ENCODE measurements around the gene SLC39A8. TPM values are rescaled to one million over a fixed set of nuclear protein-coding genes. Genes with fewer than 3 reads are reported as not detected.

SLC39A8 gene
- total RNA-seq, 1 donor from 2014 or later: 27.7 TPM

DNA sequence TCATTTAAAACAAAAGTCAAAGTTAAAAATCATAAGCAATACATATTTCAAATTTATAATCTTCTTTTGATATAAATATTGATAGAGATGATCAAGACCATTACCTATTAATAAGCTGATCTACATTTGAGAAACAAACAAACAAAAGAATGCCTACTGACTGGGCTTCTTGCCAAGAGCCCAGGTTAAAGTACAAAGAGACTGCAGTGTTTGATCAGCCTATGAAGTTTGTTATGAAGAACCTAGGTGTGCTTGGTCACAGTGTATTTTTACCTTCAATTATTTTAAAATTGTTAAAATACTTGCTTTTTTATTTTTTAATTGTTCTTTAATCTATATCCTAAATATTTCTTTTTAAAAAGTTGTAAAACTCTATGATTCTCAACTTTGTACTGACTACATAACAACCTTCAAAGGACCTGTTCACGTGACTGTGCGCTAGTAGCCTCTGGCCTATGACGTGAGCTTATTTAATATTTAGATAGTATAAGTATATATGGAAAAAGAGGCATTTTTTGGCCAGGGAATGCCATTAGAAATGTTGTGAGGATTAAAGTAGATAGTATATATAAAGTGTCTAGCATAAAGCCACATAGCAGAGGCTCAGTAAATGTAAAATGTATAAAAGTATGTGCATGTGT is 11.4 kb upstream of the SLC39A8 start:
- TF ChIP-seq POLR2A (IDR thresholded peaks at IDR 0.05) (no peak), POLR2AphosphoS5 (IDR thresholded peaks at IDR 0.05; ENCODE audit: insufficient read depth in 1 of 2, low read depth in 1 of 2) (no peak)
- TF ChIP-seq, protein P1, sequence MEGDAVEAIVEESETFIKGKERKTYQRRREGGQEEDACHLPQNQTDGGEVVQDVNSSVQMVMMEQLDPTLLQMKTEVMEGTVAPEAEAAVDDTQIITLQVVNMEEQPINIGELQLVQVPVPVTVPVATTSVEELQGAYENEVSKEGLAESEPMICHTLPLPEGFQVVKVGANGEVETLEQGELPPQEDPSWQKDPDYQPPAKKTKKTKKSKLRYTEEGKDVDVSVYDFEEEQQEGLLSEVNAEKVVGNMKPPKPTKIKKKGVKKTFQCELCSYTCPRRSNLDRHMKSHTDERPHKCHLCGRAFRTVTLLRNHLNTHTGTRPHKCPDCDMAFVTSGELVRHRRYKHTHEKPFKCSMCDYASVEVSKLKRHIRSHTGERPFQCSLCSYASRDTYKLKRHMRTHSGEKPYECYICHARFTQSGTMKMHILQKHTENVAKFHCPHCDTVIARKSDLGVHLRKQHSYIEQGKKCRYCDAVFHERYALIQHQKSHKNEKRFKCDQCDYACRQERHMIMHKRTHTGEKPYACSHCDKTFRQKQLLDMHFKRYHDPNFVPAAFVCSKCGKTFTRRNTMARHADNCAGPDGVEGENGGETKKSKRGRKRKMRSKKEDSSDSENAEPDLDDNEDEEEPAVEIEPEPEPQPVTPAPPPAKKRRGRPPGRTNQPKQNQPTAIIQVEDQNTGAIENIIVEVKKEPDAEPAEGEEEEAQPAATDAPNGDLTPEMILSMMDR (IDR thresholded peaks at IDR 0.05): no peak
- Histone ChIP-seq H3K4me1 (no peaks in the 10 kb centered on the region), H3K27ac (no peak overlapping the region), H3K4me3 (no peak overlapping the region), H3K27me3 (no peaks in the 10 kb centered on the region), H3K9me3 (no peaks in the 10 kb centered on the region), H3K36me3 (no peaks in the 10 kb centered on the region)
- DNase-seq (ENCODE audit: extremely low spot score in 2 of 2): no peak
- intact Hi-C loops (cut with DNase I): no loop called here

DNA sequence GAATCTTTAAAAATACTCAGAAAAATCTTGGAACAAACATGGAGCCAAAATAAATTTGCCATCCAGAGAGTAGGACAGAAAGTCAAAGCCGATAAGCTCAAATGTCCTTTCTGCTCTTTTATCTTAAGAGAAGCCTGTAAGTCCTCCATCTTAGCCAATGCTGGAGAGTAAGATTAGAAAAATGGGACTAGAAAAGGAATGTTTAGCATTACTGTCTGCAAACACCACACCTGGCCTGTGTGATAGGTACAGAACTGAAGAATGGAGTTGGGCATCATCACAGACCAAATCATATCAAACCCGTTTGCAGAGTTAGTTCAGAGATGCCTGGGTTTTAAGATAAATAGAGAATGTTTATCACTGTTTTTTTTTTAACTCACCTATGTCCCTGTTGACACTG is 10.5 kb upstream of the SLC39A8 start:
- TF ChIP-seq POLR2AphosphoS5 (IDR thresholded peaks at IDR 0.05; ENCODE audit: insufficient read depth in 1 of 2, low read depth in 1 of 2) (no peak), POLR2A (IDR thresholded peaks at IDR 0.05) (no peak)
- TF ChIP-seq, protein P1 (IDR thresholded peaks at IDR 0.05): no peak
- no peaks in the 10 kb centered on the region for H3K27me3 ChIP-seq
- H3K9me3 ChIP-seq: no peaks in the 10 kb centered on the region
- no peak overlapping the region for H3K27ac ChIP-seq
- H3K4me1 ChIP-seq: no peaks in the 10 kb centered on the region
- no peak overlapping the region for H3K4me3 ChIP-seq
- no peaks in the 10 kb centered on the region for H3K36me3 ChIP-seq
- intact Hi-C loops (cut with DNase I): no loop called here
- DNase-seq (ENCODE audit: extremely low spot score in 2 of 2): no peak

DNA sequence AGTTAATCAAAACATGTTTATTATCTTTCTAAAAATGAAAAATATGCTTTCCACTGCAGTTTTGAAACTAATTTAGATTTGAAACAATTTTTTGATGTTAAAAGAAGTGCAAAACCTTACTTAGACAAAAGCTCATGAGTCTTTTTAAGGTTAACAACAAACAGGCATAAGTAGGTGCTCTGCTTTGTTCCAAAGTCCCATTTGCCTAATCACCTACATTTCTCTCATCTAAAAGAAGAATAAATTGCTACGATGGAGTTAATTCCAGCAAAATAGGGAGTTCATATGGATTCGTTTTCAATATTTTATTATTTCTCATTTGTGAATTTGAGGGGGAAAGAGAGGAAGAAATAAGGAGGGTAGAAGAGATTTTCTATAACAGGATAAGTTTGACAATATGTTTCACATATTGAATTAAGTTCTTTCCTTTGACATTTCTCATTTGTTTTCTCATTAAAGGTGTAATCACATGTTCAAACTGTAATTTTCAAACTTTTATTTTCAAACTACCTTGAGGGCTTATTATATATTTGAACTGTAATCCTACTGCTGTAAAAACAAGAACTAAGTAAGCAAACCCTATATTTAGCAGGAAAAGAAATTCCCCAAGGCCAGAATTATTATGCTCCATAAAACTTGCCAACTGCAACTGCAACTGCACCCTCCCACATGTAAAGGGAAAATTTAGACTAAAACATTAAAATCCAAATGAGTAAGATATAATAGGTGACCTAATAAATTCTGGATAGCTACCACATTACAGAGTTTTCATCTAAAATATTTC is 9.6 kb upstream of the SLC39A8 start:
- H3K36me3 ChIP-seq: no peaks in the 10 kb centered on the region
- intact Hi-C loops (cut with DNase I): no loop called here
- TF ChIP-seq, protein P1 (IDR thresholded peaks at IDR 0.05): no peak
- no peak for DNase-seq (ENCODE audit: extremely low spot score in 2 of 2)
- H3K9me3 ChIP-seq: no peaks in the 10 kb centered on the region
- no peaks in the 10 kb centered on the region for H3K27me3 ChIP-seq
- no peak overlapping the region for H3K27ac ChIP-seq
- no peaks in the 10 kb centered on the region for H3K4me1 ChIP-seq
- H3K4me3 ChIP-seq: no peak overlapping the region

DNA sequence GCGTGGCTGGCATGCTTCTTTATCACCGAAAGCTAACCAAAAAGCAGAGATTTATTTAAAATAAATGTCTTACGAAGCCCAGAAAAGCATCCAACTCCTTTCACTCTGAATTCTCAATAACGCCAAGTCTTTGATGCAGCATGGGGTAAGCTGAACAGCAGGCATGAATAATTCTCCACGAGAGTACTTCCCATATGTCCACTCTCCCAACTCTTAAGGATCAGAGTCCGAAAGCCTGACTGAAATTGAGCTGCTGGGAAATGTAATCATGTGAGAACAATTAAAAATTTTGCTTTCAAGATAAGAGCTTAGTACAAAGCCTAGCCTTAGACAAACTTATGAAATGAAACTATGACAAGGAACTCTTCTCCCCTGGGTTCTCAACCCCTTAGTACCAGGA is 7.5 kb upstream of the SLC39A8 start:
- Histone ChIP-seq H3K4me1 (no peaks in the 10 kb centered on the region), H3K4me3 (no peak overlapping the region), H3K9me3 (no peaks in the 10 kb centered on the region), H3K27me3 (no peaks in the 10 kb centered on the region), H3K36me3 (no peaks in the 10 kb centered on the region), H3K27ac (no peak overlapping the region)
- intact Hi-C loops (cut with DNase I): no loop called here
- TF ChIP-seq POLR2AphosphoS5 (IDR thresholded peaks at IDR 0.05; ENCODE audit: insufficient read depth in 1 of 2, low read depth in 1 of 2): no peak
- TF ChIP-seq, protein P1 (IDR thresholded peaks at IDR 0.05): no peak
- no peak for TF ChIP-seq POLR2A (IDR thresholded peaks at IDR 0.05)
- DNase-seq (ENCODE audit: extremely low spot score in 2 of 2): no peak

DNA sequence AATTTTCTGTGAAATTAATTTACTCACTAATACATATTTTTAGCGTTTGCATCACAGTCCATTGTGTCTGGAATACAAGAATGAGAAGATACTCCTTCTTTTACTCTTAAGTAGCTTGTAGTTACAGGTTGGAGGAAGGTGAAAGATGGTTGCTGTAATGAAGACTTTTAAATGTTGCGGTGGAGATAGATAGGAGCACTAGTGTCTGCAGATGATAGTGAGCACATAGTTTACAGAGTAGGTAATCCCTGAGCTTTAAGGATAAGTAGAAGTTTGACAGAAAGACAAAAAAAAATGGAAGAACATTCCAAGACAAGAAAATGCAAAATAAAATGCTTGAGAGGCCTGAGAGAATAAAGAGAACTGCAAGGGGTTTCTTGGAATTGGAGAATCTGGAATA is 5.4 kb upstream of the SLC39A8 start:
- no peak overlapping the region for H3K4me3 ChIP-seq
- intact Hi-C loops (cut with DNase I): no loop called here
- DNase-seq (ENCODE audit: extremely low spot score in 2 of 2): no peak
- TF ChIP-seq POLR2A (IDR thresholded peaks at IDR 0.05): no peak
- TF ChIP-seq POLR2AphosphoS5 (IDR thresholded peaks at IDR 0.05; ENCODE audit: insufficient read depth in 1 of 2, low read depth in 1 of 2): no peak
- TF ChIP-seq, protein P1 (IDR thresholded peaks at IDR 0.05): no peak
- H3K27me3 ChIP-seq: no peaks in the 10 kb centered on the region
- no peaks in the 10 kb centered on the region for H3K36me3 ChIP-seq
- no peaks in the 10 kb centered on the region for H3K9me3 ChIP-seq
- no peak overlapping the region for H3K27ac ChIP-seq
- no peaks in the 10 kb centered on the region for H3K4me1 ChIP-seq

Measured in vagina (tissue), 2 donors.